Measurements from ENCODE around the gene DYNLT5.
A peak's percentile ranks its signal among the peaks of the same experiment; 100 is the strongest.
"Not testable (repeated sequence)": the region's sequence is repeated elsewhere in the genome, so short reads cannot be mapped to it uniquely, and the experiment has no call there.

Gene DYNLT5

GRCh38 chr1:66778266-66778665 is 26.0 kb downstream of the DYNLT5 start:
- no peak for DNase-seq (ENCODE audit: extremely low spot score)
- CTCF ChIA-PET: interaction anchor here (1.5 kb wide), 1 partner anchor 13 kb away, joined by 7 read pairs; no protein-coding TSS in a partner anchor
- POLR2A ChIA-PET: no interaction called here
- TF ChIP-seq, protein P1, sequence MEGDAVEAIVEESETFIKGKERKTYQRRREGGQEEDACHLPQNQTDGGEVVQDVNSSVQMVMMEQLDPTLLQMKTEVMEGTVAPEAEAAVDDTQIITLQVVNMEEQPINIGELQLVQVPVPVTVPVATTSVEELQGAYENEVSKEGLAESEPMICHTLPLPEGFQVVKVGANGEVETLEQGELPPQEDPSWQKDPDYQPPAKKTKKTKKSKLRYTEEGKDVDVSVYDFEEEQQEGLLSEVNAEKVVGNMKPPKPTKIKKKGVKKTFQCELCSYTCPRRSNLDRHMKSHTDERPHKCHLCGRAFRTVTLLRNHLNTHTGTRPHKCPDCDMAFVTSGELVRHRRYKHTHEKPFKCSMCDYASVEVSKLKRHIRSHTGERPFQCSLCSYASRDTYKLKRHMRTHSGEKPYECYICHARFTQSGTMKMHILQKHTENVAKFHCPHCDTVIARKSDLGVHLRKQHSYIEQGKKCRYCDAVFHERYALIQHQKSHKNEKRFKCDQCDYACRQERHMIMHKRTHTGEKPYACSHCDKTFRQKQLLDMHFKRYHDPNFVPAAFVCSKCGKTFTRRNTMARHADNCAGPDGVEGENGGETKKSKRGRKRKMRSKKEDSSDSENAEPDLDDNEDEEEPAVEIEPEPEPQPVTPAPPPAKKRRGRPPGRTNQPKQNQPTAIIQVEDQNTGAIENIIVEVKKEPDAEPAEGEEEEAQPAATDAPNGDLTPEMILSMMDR (IDR thresholded peaks at IDR 0.05; ENCODE audit: control extremely low read depth, extremely low read depth, low read depth, missing control alignments): no peak

DNA sequence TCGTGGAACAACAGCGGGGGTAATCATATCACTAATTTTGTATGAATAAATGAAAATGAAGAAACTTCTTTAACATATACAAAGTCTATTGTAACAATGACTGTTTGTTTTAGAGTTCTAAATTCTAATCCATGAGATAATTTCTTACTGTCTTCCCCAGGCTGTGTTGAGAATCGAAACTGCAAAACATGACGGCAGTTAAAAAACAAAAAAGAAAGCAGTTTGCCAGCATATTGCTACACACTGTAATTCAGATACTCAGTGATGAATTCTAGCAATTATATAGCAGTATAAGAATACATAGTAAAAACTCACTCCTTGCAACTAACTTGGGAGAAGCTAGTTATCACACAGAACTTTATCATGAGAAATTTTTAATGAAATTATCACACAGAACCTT is 26.7 kb downstream of the DYNLT5 start:
- TF ChIP-seq, protein P1 (IDR thresholded peaks at IDR 0.05; ENCODE audit: control extremely low read depth, extremely low read depth, low read depth, missing control alignments): no peak
- ChIA-PET POLR2A (no interaction called here), CTCF (interaction anchor here (1.5 kb wide), 1 partner anchor 13 kb away, joined by 7 read pairs; no protein-coding TSS in a partner anchor)
- no peak for DNase-seq (ENCODE audit: extremely low spot score)

DNA sequence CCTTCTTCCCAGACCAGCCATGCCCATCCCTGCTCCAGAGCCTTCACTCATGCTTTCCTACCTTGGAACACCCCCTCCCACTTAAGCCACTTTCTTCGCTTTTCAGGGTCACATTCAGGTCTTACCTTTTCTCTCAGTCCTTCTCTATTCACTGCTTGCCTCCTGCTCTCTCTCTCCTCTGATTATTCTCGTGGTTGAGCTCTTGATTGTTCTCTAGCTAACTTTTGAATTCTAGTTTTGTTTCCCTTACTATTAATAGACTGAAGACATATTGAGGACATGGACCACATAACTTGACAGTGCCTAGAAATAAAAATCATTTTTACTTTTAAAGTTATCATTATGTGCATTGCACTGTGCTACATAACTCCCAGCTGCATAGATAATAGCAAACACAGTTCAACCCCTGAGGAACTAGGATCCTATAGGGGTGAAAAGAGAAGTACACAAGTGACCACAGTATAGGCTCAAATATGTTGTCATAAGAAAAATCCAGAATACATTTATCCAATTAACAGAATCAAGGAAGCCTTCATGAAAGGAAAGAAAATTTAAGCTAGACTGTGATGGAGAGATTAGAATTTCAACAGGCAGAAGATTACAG is 27.3 kb downstream of the DYNLT5 start:
- ChIA-PET CTCF (interaction anchor here (1.0 kb wide), 1 partner anchor 14 kb away, joined by 3 read pairs; no protein-coding TSS in a partner anchor), POLR2A (no interaction called here)
- DNase-seq (ENCODE audit: extremely low spot score): no peak
- TF ChIP-seq, protein P1 (IDR thresholded peaks at IDR 0.05; ENCODE audit: control extremely low read depth, extremely low read depth, low read depth, missing control alignments): no peak

DNA sequence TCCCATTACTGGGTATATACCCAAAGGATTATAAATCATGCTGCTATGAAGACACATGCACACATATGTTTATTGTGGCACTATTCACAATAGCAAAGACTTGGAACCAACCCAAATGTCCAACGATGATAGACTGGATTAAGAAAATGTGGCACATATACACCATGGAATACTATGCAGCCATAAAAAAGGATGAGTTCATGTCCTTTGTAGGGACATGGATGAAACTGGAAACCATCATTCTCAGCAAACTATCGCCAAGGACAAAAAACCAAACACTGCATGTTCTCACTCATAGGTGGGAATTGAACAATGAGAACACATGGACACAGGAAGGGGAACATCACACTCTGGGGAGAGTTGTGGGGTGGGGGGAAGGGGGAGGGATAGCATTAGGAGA is 33.5 kb downstream of the DYNLT5 start:
- CTCF ChIA-PET; DNase-seq (ENCODE audit: extremely low spot score); POLR2A ChIA-PET: not testable (repeated sequence)

GRCh38 chr1:66787641-66788040 is 35.4 kb downstream of the DYNLT5 start:
- POLR2A ChIA-PET: interaction anchor here (0.6 kb wide), 1 partner anchor 31 kb away, joined by 3 read pairs; no protein-coding TSS in a partner anchor
- TF ChIP-seq, protein P1 (IDR thresholded peaks at IDR 0.05; ENCODE audit: control extremely low read depth, extremely low read depth, low read depth, missing control alignments): no peak
- CTCF ChIA-PET: interaction anchor here (1.0 kb wide), 1 partner anchor 9 kb away, joined by 3 read pairs; no protein-coding TSS in a partner anchor
- DNase-seq (ENCODE audit: extremely low spot score): no peak

GRCh38 chr1:66788231-66788939 is 36.1 kb downstream of the DYNLT5 start:
- POLR2A ChIA-PET: interaction anchor here (0.6 kb wide), 1 partner anchor 32 kb away, joined by 3 read pairs; no protein-coding TSS in a partner anchor
- TF ChIP-seq, protein P1 (IDR thresholded peaks at IDR 0.05; ENCODE audit: control extremely low read depth, extremely low read depth, low read depth, missing control alignments): no peak
- CTCF ChIA-PET: interaction anchor here (1.0 kb wide), 1 partner anchor 8 kb away, joined by 3 read pairs; no protein-coding TSS in a partner anchor
- peak; percentile 28 for DNase-seq (ENCODE audit: extremely low spot score)

All from GM10248 (cell line).